ENCODE results near the gene KRTAP20-4.

Gene KRTAP20-4

GRCh38 chr21:30668776-30669175 is 48.3 kb downstream of the KRTAP20-4 start:
- Histone ChIP-seq H3F3A (ENCODE audit: low read depth) (no peaks in the 10 kb centered on the region), H3K9me3 (ENCODE audit: insufficient read depth, low read depth, low read length) (no peaks in the 10 kb centered on the region), H3K36me3 (ENCODE audit: insufficient read depth, low read length) (no peaks in the 10 kb centered on the region), H3K4me3 (ENCODE audit: low read length, poor library complexity, severe bottlenecking) (no peak overlapping the region), H3K4me1 (ENCODE audit: insufficient read depth, low read length, poor library complexity, severe bottlenecking) (no peaks in the 10 kb centered on the region), H3K79me2 (ENCODE audit: insufficient read depth, low read length) (no peaks in the 10 kb centered on the region), H3K4me2 (ENCODE audit: low read depth, low read length, poor library complexity, severe bottlenecking) (no peak overlapping the region), H3K9me2 (replicated peaks; ENCODE audit: low read depth, low read length) (no peaks in the 10 kb centered on the region), H3K27me3 (ENCODE audit: insufficient read depth, low read length, poor library complexity, severe bottlenecking) (no peaks in the 10 kb centered on the region), H3K9ac (ENCODE audit: low read depth, low read length, poor library complexity, severe bottlenecking) (no peak overlapping the region), H2AFZ (ENCODE audit: low read length) (no peak overlapping the region), H4K20me1 (ENCODE audit: insufficient read depth, low read length, poor library complexity, severe bottlenecking) (no peaks in the 10 kb centered on the region)
- TF ChIP-seq EZH2phosphoT487 (IDR thresholded peaks at IDR 0.05; ENCODE audit: borderline replicate concordance), result no peak
- no peak for TF ChIP-seq CTCF (conservative IDR thresholded peaks at IDR 0.05; ENCODE audit: low read length)

Measured in Loucy (cell line).